Body of pancreas (tissue), 4 donors: Measurements from ENCODE around the gene YIF1A.

Experiments used
- CTCF ChIP-seq, 7 experiments: fragments of 450-650 bp in 4 of 7; fragments of 200-600 bp in 3 of 7; sonication (generic) in 3 of 7; IDR thresholded peaks; one replicate each; pipeline ENCODE4 v1.5.1; 2016 to 2019; ENCODE audit warnings: antibody characterized with exemption in 7 of 7
- POLR2A ChIP-seq, 3 donors: fragments of 450-650 bp; IDR thresholded peaks; one replicate each; pipeline ENCODE4 v1.6.1; 2016; ENCODE audit warnings: antibody characterized with exemption in 3 of 3, mild to moderate bottlenecking in 2 of 3

GRCh38 chr11:66317723-66318599, 29.0 kb upstream of the YIF1A start:
- TF ChIP-seq POLR2A (IDR thresholded peaks at IDR 0.05) = no peak
- no peak for TF ChIP-seq CTCF (IDR thresholded peaks at IDR 0.05)
